CD14-positive monocyte (primary cell): Measurements from ENCODE around the gene HADHA. TPM values are rescaled to one million over a fixed set of nuclear protein-coding genes. Genes with fewer than 3 reads are reported as not detected.

Experiments
- DNase-seq, 3 donors: peaks; one replicate each; pipeline ENCODE4 v3.0.0-alpha.2; 2011 to 2022
- H2AFZ ChIP-seq: 2 replicates; pipeline ENCODE4 v1.6.0; 2012; ENCODE audit warnings: mild to moderate bottlenecking, low read depth, low read length, inconsistent platforms; ENCODE audit not compliant: insufficient read depth, poor library complexity, severe bottlenecking
- H3K27ac ChIP-seq, 2 donors: 1 replicate in 1 of 2; 2 replicates in 1 of 2; pipeline ENCODE4 v1.5.1; 2012 to 2013; ENCODE audit warnings: low read length in 2 of 2, control low read depth in 1 of 2, inconsistent platforms in 1 of 2, low read depth in 1 of 2, mild to moderate bottlenecking in 1 of 2
- H3K27me3 ChIP-seq, 2 donors: one replicate each; pipeline versions ENCODE4 v1.6.0 to v1.6.1; 2011 to 2013; ENCODE audit warnings: low read length in 2 of 2; ENCODE audit not compliant: control insufficient read depth in 2 of 2, insufficient read depth in 2 of 2
- H3K36me3 ChIP-seq, 2 donors: replicated peaks in 1 of 2; 1 replicate in 1 of 2; 2 replicates in 1 of 2; pipeline versions ENCODE4 v1.5.1 to v1.6.1; 2012 to 2013; ENCODE audit warnings: low read length in 2 of 2, control low read depth in 1 of 2, inconsistent platforms in 1 of 2, mild to moderate bottlenecking in 1 of 2; ENCODE audit not compliant: insufficient read depth in 2 of 2, control insufficient read depth in 1 of 2
- H3K4me1 ChIP-seq, 2 donors: 1 replicate in 1 of 2; 2 replicates in 1 of 2; pipeline versions ENCODE4 v1.5.1 to v1.6.1; 2012 to 2013; ENCODE audit warnings: low read length in 2 of 2, control low read depth in 1 of 2, inconsistent platforms in 1 of 2, mild to moderate bottlenecking in 1 of 2, moderate library complexity in 1 of 2; ENCODE audit not compliant: insufficient read depth in 2 of 2, control insufficient read depth in 1 of 2
- H3K4me2 ChIP-seq: replicated peaks from 2 replicates; pipeline ENCODE3; 2012; ENCODE audit warnings: low read length, moderate library complexity, mild to moderate bottlenecking; ENCODE audit not compliant: poor library complexity, severe bottlenecking; ENCODE audit errors: extremely low read depth
- H3K4me3 ChIP-seq, 3 experiments: fragments of 200-600 bp in 1 of 3; sonication (generic) in 1 of 3; replicated peaks in 1 of 3; 1 replicate in 2 of 3; 2 replicates in 1 of 3; pipeline ENCODE4 v1.5.1; 2011 to 2013; ENCODE audit warnings: low read length in 3 of 3, mild to moderate bottlenecking in 3 of 3, control low read depth in 2 of 3, low read depth in 2 of 3, inconsistent platforms in 1 of 3, moderate library complexity in 1 of 3
- H3K79me2 ChIP-seq: 2 replicates; pipeline ENCODE4 v1.6.0; 2012; ENCODE audit warnings: mild to moderate bottlenecking, control low read depth, inconsistent platforms, low read length, moderate library complexity; ENCODE audit not compliant: insufficient read depth
- H3K9ac ChIP-seq: 2 replicates; pipeline ENCODE4 v1.6.0; 2017; ENCODE audit warnings: low read length, mild to moderate bottlenecking; ENCODE audit not compliant: insufficient read depth, poor library complexity, severe bottlenecking
- H3K9me3 ChIP-seq, 2 donors: replicated peaks in 1 of 2; 1 replicate in 1 of 2; 2 replicates in 1 of 2; pipeline versions ENCODE4 v1.5.1 to v1.6.1; 2012 to 2013; ENCODE audit warnings: low read length in 2 of 2, control low read depth in 1 of 2; ENCODE audit not compliant: control insufficient read depth in 1 of 2, insufficient read depth in 1 of 2
- H4K20me1 ChIP-seq: 2 replicates; pipeline ENCODE4 v1.6.0; 2012; ENCODE audit warnings: mild to moderate bottlenecking, low read length, control low read depth, moderate library complexity; ENCODE audit not compliant: insufficient read depth
- H3K27ac Mint-ChIP-seq, 7 donors: one replicate each; pipeline ENCODE4 v1.8.0; 2020; ENCODE audit warnings: mild to moderate bottlenecking in 7 of 7, mixed read lengths in 7 of 7, moderate library complexity in 6 of 7, inconsistent platforms in 2 of 7
- H3K27me3 Mint-ChIP-seq, 3 donors: one replicate each; pipeline ENCODE4 v1.8.0; 2021 to 2022; ENCODE audit warnings: low read depth in 3 of 3, mild to moderate bottlenecking in 3 of 3, mixed read lengths in 3 of 3, moderate library complexity in 3 of 3, inconsistent platforms in 1 of 3
- H3K36me3 Mint-ChIP-seq, 2 donors: one replicate each; pipeline ENCODE4 v1.8.0; 2020; ENCODE audit warnings: mixed read lengths in 2 of 2, inconsistent platforms in 1 of 2, mild to moderate bottlenecking in 1 of 2
- H3K4me1 Mint-ChIP-seq: one replicate; pipeline ENCODE4 v1.8.0; 2020; ENCODE audit warnings: mild to moderate bottlenecking, mixed read lengths
- H3K4me3 Mint-ChIP-seq, 2 donors: one replicate each; pipeline ENCODE4 v1.8.0; 2020; ENCODE audit warnings: mild to moderate bottlenecking in 2 of 2, mixed read lengths in 2 of 2, moderate library complexity in 1 of 2
- H3K9me3 Mint-ChIP-seq, 7 donors: one replicate each; pipeline ENCODE4 v1.8.0; 2020 to 2022; ENCODE audit warnings: mixed read lengths in 7 of 7, mild to moderate bottlenecking in 6 of 7, moderate library complexity in 6 of 7, inconsistent platforms in 2 of 7
- WGBS: methylation state at CpG from one replicate; pipeline ENCODE4 v1.1.5; 2013; ENCODE audit warnings: missing lambda C conversion rate; ENCODE audit not compliant: insufficient coverage; 5-methylcytosine and 5-hydroxymethylcytosine counted together
- intact Hi-C, 2 donors: fragments of 100-400 bp; cut with micrococcal nuclease; formaldehyde crosslinking; loops; one replicate each; pipeline versions ENCODE4 v1.15.0 to v1.15.1; 2023
- polyA plus RNA-seq, 3 donors: library from polyadenylated mRNA; depleted of rRNA in 1 of 3; unstranded in 2 of 3; stranded (reverse) in 1 of 3; fragments of 300-500 nt in 2 of 3; fragments of >200 nt in 1 of 3; fragmentation: Illumina TruSeq in 2 of 3; gene quantifications; 1 replicate in 2 of 3; 2 replicates in 1 of 3; pipeline ENCODE4 v1.2.3, GENCODE V29; 2012 to 2021
- TF ChIP-seq, protein P1 (sequence below): fragments of 200-600 bp; IDR thresholded peaks from one replicate; pipeline ENCODE4 v1.8.0; 2022; ENCODE audit warnings: antibody characterized with exemption, mild to moderate bottlenecking

The HADHA gene
- polyA plus RNA-seq, 3 donors, result 60.2 to 187 (median 155) TPM

DNA sequence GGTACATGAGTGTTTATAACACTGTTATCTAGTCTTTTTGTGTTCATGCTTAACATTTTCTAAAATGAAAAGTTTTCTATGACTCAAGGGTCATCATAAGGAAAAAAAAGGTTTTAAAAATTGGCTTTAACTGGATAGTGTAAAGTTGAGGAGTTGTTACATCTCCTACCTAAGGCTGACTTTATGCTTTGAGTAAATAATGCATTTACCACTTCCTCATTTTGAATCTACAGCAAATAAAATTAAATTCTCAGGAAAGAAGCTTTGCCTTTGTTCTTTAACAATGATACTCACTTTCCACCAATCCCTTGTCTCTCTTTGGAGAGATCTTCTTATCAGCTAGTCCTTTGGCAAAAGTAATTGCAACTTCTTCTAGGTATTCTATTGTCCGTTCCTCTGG, 29.7 kb downstream of the HADHA start:
- H2AFZ ChIP-seq, result no peak overlapping the region
- peaks cover 24% of the 10 kb centered on the region for H4K20me1 ChIP-seq
- Mint-ChIP-seq H3K36me3 (peaks cover 88 to 97% of the 10 kb centered on the region in 2 donors), H3K27ac (peak overlapping the region in 1 of 7 donors; percentile 43), H3K4me1 (no peaks in the 10 kb centered on the region), H3K27me3 (no peaks in the 10 kb centered on the region), H3K4me3 (no peak overlapping the region), H3K9me3 (peaks cover 0 to 4% (median 2%) of the 10 kb centered on the region in 7 donors)
- 100% methylated on average over 1 of the region's 1 CpG for WGBS
- H3K79me2 ChIP-seq, result no peaks in the 10 kb centered on the region
- intact Hi-C loops, result no loop called here
- no peak overlapping the region for H3K4me3 ChIP-seq
- H3K9me3 ChIP-seq, result no peaks in the 10 kb centered on the region
- peak overlapping the region in 1 of 2 donors; percentile 31 for H3K27ac ChIP-seq
- no peak for DNase-seq
- H3K9ac ChIP-seq, result no peak overlapping the region
- TF ChIP-seq, protein P1, sequence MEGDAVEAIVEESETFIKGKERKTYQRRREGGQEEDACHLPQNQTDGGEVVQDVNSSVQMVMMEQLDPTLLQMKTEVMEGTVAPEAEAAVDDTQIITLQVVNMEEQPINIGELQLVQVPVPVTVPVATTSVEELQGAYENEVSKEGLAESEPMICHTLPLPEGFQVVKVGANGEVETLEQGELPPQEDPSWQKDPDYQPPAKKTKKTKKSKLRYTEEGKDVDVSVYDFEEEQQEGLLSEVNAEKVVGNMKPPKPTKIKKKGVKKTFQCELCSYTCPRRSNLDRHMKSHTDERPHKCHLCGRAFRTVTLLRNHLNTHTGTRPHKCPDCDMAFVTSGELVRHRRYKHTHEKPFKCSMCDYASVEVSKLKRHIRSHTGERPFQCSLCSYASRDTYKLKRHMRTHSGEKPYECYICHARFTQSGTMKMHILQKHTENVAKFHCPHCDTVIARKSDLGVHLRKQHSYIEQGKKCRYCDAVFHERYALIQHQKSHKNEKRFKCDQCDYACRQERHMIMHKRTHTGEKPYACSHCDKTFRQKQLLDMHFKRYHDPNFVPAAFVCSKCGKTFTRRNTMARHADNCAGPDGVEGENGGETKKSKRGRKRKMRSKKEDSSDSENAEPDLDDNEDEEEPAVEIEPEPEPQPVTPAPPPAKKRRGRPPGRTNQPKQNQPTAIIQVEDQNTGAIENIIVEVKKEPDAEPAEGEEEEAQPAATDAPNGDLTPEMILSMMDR, result no peak
- H3K4me1 ChIP-seq, result no peaks in the 10 kb centered on the region
- H3K36me3 ChIP-seq, result peaks cover 88 to 93% of the 10 kb centered on the region in 2 donors
- H3K4me2 ChIP-seq, result no peak overlapping the region
- no peaks in the 10 kb centered on the region for H3K27me3 ChIP-seq

DNA sequence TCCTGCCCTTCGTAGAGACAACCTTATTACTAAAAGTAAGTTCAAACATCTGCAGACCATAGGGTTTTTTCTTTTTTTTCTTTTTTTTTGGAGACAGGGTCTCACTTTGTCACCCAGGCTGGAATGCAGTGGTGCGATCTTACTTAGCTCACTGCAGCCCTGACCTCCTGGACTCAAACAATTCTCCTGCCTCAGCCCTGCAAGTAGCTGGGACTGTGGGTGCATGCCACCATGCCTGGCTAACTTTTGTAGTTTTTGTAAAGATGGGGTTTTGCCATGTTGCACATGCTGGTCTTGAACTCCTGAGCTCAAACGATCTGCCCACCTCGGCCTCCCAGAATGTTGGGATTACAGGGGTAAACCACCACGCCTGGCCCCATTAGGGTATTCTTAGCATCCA, 32.4 kb downstream of the HADHA start:
- Histone ChIP-seq H3K4me3 (no peak overlapping the region), H3K27ac (no peak overlapping the region), H4K20me1 (peaks cover 11% of the 10 kb centered on the region), H3K27me3 (no peaks in the 10 kb centered on the region), H3K36me3 (peaks cover 97 to 100% of the 10 kb centered on the region in 2 donors), H3K9ac (no peak overlapping the region), H3K9me3 (no peaks in the 10 kb centered on the region), H2AFZ (no peak overlapping the region), H3K4me2 (no peak overlapping the region), H3K79me2 (no peaks in the 10 kb centered on the region), H3K4me1 (no peaks in the 10 kb centered on the region)
- 100% methylated on average over 4 of the region's 5 CpGs for WGBS
- no peak for DNase-seq
- H3K4me1 Mint-ChIP-seq, result no peaks in the 10 kb centered on the region
- intact Hi-C loops, result no loop called here
- H3K4me3 Mint-ChIP-seq, result no peak overlapping the region
- H3K27ac Mint-ChIP-seq, result no peak overlapping the region
- TF ChIP-seq, protein P1, result no peak
- H3K27me3 Mint-ChIP-seq, result no peaks in the 10 kb centered on the region
- H3K36me3 Mint-ChIP-seq, result peaks cover 92 to 97% of the 10 kb centered on the region in 2 donors
- no peaks in the 10 kb centered on the region for H3K9me3 Mint-ChIP-seq
